Prostate gland (tissue), 2 donors: ENCODE data around the gene ZBTB9. TPM values are rescaled to one million over a fixed set of nuclear protein-coding genes. Genes with fewer than 3 reads are reported as not detected.

Experiments used
- DNase-seq: peaks from one replicate; pipeline ENCODE4 v3.0.0-alpha.2; 2019; ENCODE audit warnings: low spot score
- H3K27ac ChIP-seq, 2 donors: fragments of 200-600 bp; sonication (generic); 2 replicates each; pipeline ENCODE4 v1.5.1; 2017 to 2019
- H3K27me3 ChIP-seq: fragments of 200-600 bp; sonication (generic); replicated peaks from 2 replicates; pipeline ENCODE4 v1.5.1; 2019; ENCODE audit not compliant: insufficient read depth
- H3K36me3 ChIP-seq, 2 donors: fragments of 200-600 bp; sonication (generic); 1 replicate in 1 of 2; 2 replicates in 1 of 2; pipeline versions ENCODE4 v1.5.1 to v1.8.1; 2017 to 2019
- H3K4me1 ChIP-seq: fragments of 200-600 bp; sonication (generic); replicated peaks from 2 replicates; pipeline ENCODE4 v1.5.1; 2019
- H3K4me3 ChIP-seq, 2 donors: fragments of 200-600 bp; sonication (generic); 2 replicates each; pipeline ENCODE4 v1.5.1; 2017 to 2019
- H3K9me3 ChIP-seq: fragments of 200-600 bp; sonication (generic); 2 replicates; pipeline ENCODE4 v1.5.1; 2017
- CTCF ChIP-seq, 4 experiments: fragments of 200-600 bp in 2 of 4; fragments of 450-650 bp in 2 of 4; sonication (generic) in 2 of 4; IDR thresholded peaks; 1 replicate in 3 of 4; 2 replicates in 1 of 4; pipeline ENCODE4 v1.5.1; 2016 to 2019; ENCODE audit warnings: antibody characterized with exemption in 4 of 4, mild to moderate bottlenecking in 2 of 4, moderate library complexity in 2 of 4
- POLR2A ChIP-seq: fragments of 450-650 bp; IDR thresholded peaks from one replicate; pipeline ENCODE4 v1.6.1; 2016; ENCODE audit warnings: antibody characterized with exemption, mild to moderate bottlenecking
- POLR2AphosphoS5 ChIP-seq: sonication (generic); formaldehyde crosslinking; IDR thresholded peaks from one replicate; pipeline ENCODE4 v1.6.1; 2017; ENCODE audit warnings: antibody characterized with exemption
- WGBS: methylation state at CpG from one replicate; pipeline ENCODE4 v1.1.5; 2018; 5-methylcytosine and 5-hydroxymethylcytosine counted together
- intact Hi-C: fragments of 100-400 bp; cut with DNase I; formaldehyde crosslinking; loops from one replicate; pipeline ENCODE4 v1.14.2; 2022
- total RNA-seq, 2 donors: library from RNA; depleted of rRNA; stranded (reverse); fragments of >200 nt; gene quantifications; one replicate each; pipeline ENCODE4 v1.1.0, GENCODE V29; 2016

ZBTB9 gene
- total RNA-seq, 2 donors from 2014 or later: 3.5 to 8.9 TPM

- Histone ChIP-seq H3K9me3 (no peaks in the 10 kb centered on the region), H3K4me1 (peaks cover 4% of the 10 kb centered on the region), H3K27me3 (no peaks in the 10 kb centered on the region), H3K36me3 (no peaks in the 10 kb centered on the region), H3K27ac (no peak overlapping the region), H3K4me3 (no peak overlapping the region)
- no peak for DNase-seq
- intact Hi-C loops: no loop called here
- WGBS: 80% methylated on average over 5 of the region's 5 CpGs
- TF ChIP-seq CTCF (IDR thresholded peaks at IDR 0.05) (peak in 1 of 4 experiments; percentile 29), POLR2A (no peak), POLR2AphosphoS5 (no peak)
These were observed 47.2 kb upstream of the ZBTB9 start for GRCh38 chr6:33407132-33407718.

DNA sequence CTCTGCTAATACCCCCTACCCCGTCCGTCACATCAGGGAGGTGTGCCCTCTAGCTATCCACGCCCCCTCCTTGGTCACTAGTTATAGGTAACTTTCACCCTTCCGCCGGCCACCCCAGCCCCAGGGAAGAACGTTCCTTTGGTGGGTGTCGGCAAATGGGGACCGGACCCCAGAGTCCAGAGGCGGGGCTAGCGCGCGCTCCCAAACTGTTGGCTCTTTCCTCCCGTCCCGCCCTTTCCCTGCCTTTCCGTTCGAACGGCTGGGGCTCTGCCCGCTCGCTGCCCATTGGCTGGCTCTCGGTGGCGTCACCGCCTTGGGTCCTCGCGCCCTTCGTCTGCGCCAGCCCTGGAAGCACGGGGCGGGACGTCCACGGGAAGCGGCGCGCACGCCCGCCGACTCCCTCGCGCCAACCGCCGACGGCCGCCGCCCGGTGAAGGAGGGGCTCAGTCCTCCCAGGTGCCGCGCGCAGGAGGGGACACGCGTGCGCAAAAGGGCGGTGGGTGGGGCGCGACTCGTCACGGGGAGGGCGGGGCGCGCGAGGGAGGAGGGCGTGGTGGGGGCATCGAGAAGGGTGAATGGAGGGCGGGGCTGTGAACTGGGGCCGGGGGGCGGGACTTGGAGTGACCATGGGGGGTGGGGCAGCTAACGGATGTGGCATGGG is 44.2 kb upstream of the ZBTB9 start:
- Histone ChIP-seq H3K36me3 (no peaks in the 10 kb centered on the region), H3K27ac (peak overlapping the region; percentile 100), H3K4me1 (peaks cover 6% of the 10 kb centered on the region), H3K9me3 (no peaks in the 10 kb centered on the region), H3K4me3 (peak overlapping the region; percentile 100), H3K27me3 (no peaks in the 10 kb centered on the region)
- peak; percentile 98 for DNase-seq
- intact Hi-C loops: loop anchor here (1.0 to 10.0 kb wide), 3 partner anchors 19 to 435 kb away; partner anchors contain the start of genes KIFC1 and ZBTB22
- TF ChIP-seq CTCF (IDR thresholded peaks at IDR 0.05) (peak in 1 of 4 experiments; percentile 16), POLR2A (peak; percentile 95), POLR2AphosphoS5 (peak; percentile 95)
- under 1% methylated on average over 60 of the region's 65 CpGs for WGBS

DNA sequence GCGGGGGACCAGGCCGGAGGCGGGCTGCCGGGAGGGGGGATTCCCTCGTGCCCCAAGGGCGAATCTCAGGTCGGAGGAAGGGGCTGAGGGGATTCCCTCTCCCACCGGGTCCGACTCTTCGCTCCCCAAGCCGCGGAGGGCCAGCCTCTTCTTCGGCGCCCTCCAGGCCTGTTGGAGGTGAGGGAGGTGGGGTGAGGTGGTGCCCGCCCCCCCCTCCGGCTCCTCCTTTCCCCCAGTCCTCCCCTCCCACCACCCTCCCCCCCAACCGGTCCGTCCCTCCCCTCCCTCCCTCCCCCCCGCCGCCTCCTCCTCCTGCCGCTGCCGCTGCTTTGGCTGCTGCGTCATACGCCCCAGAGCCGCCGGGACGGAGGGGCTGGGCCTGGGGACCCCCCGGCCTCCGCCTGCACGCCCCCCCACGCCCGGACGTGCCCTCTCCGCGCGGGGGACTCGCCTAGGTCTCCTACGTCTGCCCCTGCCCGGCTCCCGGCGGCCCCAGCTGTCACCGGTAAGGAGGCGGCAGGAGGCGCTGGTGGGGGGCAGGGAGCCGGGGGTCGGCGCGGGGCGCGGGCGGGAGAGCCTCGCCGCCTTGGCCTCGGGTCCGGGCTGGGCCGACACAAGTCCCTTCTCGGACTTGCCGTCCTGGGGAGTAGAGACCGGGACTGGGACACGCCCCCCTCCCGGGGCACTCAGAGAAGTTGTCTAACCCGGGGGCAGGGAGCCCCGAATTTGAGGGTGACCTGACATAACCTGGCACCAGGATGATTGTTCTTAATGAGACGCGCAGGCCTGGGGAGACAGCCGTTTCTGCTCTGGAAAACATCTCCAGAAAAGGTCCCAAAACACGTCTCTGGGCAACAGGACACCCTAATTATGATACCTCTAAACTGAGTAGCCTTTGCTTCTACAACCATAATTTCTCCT is 43.4 kb upstream of the ZBTB9 start, which contains the start of gene PHF1:
PHF1 (plus strand) TSS at position 304 of the 921 bp plus-strand sequence. CDS start 1,250 bp downstream, outside the sequence.
- no peaks in the 10 kb centered on the region for H3K27me3 ChIP-seq
- intact Hi-C loops: loop anchor here (1.0 to 10.0 kb wide), 3 partner anchors 20 to 436 kb away; partner anchors contain the start of genes KIFC1 and ZBTB22
- TF ChIP-seq POLR2AphosphoS5 (peak; percentile 29), POLR2A (peak; percentile 69), CTCF (IDR thresholded peaks at IDR 0.05) (no peak)
- peak within 1 kb of the TSS; percentile 100 for H3K4me3 ChIP-seq
- no peaks in the 10 kb centered on the region for H3K36me3 ChIP-seq
- 1% methylated on average over 38 of the region's 67 CpGs for WGBS
- peaks cover 6% of the 10 kb centered on the region for H3K4me1 ChIP-seq
- no peaks in the 10 kb centered on the region for H3K9me3 ChIP-seq
- DNase-seq: peak; percentile 76
- peak within 1 kb of the TSS; percentile 100 for H3K27ac ChIP-seq

DNA sequence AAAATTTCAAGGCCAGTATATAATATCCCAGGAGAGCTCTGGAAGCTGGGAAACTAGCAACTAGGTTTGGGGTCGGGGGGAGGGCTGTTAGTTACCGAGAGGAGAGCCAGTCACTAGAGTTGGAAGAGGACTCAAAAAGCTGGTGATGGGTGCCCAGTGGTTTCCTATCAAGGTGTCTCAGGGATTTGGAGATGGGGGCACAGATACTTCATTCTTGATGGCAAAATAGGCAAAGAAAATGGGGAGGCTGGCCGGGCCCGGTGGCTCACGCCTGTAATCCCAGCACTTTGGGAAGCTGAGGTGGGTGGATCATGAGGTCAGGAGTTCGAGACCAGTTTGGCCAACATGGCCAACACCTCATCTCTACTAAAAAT is 42.8 kb upstream of the ZBTB9 start:
- TF ChIP-seq CTCF (IDR thresholded peaks at IDR 0.05) (no peak), POLR2AphosphoS5 (no peak), POLR2A (no peak)
- peak overlapping the region; percentile 100 for H3K27ac ChIP-seq
- DNase-seq: no peak
- H3K4me3 ChIP-seq: peak overlapping the region; percentile 100
- WGBS: 36% methylated on average over 6 of the region's 6 CpGs
- intact Hi-C loops: loop anchor here (5.0 to 10.0 kb wide), 2 partner anchors 94 to 437 kb away; partner anchors contain the start of gene ZBTB22
- no peaks in the 10 kb centered on the region for H3K36me3 ChIP-seq
- peaks cover 9% of the 10 kb centered on the region for H3K4me1 ChIP-seq
- H3K27me3 ChIP-seq: no peaks in the 10 kb centered on the region
- no peaks in the 10 kb centered on the region for H3K9me3 ChIP-seq
